HG02852 (cell line): Measurements from ENCODE around the gene HMCN2.

Experiments
- ATAC-seq: cut with Tn5 transposase; IDR thresholded peaks from one replicate; pipeline ENCODE4 v1.9.1; 2021; ENCODE audit warnings: mild to moderate bottlenecking, moderate library complexity; ENCODE audit not compliant: unreplicated experiment

Gene HMCN2

DNA sequence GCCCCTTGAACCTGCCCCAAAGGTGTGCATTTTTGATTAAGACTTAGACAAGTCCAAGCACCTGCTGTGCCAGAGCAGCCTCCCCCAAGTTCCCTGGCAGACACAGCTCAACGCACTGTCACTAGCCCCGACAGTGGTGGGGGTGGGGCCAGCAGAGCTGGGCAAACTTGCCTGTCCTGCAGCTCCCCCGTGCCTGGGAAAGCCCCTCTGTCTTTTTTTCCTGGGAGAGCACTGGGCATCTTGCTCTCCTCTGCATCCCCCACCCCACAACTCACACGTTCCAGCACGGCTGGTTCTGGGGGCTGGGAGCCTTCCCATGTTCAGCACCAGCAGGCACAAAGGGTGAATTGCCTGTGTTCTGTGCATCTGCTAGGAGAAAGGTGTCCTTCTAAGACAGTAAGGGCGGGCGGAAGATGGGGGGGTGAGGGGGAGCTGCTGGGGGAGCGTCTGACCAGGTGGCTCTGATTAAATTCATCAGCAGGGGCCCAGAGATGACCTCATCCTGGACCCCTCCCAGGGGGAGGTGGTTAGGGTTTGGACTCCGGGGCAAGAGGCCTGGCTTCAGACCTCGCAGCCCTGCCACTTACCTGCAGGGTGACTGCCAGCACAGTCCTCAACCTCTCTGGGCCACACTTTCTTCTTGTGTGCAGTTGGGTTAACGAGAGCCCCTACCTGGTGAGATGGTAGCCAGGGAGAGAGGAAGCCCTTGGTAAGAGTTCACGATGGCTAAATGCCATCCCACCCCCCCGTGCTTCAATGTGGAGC lies 23.5 kb downstream of the HMCN2 start:
- no peak for ATAC-seq

GRCh38 chr9:130289711-130290241 lies 24.2 kb downstream of the HMCN2 start:
- no peak for ATAC-seq

- no peak for ATAC-seq
These were observed 25.0 kb downstream of the HMCN2 start for GRCh38 chr9:130290291-130291181.

DNA sequence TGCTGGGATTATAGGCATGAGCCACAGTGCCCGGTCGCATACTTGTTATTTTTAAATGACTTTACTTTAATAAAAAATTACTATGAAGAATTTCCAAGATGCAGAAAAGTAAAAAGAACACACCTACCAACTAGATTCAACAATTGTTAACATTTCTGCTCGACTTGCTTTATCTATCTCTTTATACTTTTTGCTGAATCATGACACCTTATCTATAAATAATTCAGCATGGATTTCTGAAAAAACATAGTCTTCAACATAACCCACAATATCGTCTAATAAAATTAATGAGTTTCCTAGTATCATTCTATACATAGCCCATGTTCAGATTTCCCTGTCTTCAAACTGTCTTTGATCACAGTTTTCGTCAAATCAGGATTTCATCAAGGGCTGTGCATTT lies 25.9 kb downstream of the HMCN2 start:
- no peak for ATAC-seq

- ATAC-seq = no peak
These were observed 26.5 kb downstream of the HMCN2 start for GRCh38 chr9:130292106-130292505.

DNA sequence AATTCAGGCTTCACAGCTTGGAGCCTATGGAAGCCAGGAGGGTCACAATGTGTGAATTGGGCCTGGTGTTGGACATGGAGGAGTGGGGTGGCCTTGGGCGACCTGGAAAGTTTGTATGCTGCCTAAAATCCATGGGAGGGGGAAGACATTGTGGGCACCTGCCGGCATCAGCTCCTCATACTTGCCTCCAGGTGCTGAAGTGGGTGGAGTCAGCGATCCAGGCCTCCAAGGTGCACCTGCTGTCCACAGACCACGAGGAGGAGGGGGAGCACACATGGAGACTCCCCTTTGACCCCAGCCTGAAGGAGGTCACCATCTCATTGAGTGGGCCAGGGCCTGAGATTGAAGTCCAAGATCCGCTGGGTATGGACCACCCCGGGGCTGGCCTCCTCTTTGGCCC lies 29.1 kb downstream of the HMCN2 start:
- no peak for ATAC-seq

DNA sequence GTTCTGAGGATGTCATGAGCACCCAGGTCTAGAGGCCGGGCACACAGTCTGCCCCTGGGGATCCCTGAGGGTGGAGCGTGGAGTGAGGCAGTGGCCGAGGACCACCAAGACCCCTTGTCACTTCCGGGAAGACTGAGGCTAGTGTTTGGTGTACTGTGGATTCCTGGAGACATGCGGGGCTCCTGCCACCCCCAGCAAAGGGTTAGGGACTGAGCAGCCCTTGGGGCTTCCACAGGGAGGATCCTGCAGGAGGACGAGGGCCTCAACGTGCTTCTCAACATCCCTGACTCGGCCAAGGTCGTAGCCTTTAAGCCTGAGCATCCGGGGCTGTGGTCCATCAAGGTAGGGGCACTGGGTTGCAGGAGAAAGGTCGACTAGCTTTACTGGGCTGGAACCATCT lies 29.9 kb downstream of the HMCN2 start:
- ATAC-seq = no peak

- ATAC-seq = no peak
These were observed 30.6 kb downstream of the HMCN2 start for GRCh38 chr9:130295945-130296782.

DNA sequence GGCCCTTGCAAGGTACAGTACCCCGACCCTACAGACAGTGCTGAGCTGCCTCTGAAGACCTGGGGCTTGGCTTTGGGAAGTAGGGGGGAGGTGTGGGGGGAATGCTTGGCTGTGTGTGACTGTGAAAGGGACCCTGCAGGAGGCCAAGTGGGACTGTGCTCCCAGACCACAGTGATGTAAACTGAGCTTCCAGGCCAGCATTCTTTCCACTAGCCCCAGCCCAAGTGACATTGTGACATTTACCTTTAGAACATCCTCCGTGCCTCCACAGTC lies 31.2 kb downstream of the HMCN2 start:
- no peak for ATAC-seq

DNA sequence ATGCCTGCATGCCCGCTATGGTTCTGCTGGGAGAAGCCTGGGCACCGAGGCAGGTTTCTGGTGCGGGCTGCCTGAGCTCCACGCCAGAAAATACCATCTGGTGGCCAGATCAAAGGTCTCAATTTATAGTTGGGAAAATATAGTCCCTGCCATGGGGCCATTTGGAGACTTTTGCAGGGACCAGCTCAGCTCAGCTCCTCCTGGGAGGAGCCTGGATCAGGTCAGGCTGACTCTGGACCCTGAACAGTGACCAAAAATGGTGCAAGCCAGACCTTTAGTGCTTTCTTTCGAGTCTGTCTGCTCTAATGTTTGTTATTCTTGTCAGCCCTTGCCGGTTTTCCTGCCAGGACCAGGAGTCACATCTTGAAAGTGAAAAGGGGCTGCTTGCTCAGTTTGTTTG lies 31.8 kb downstream of the HMCN2 start:
- no peak for ATAC-seq

GRCh38 chr9:130298662-130299279 lies 33.2 kb downstream of the HMCN2 start:
- no peak for ATAC-seq

GRCh38 chr9:130299785-130300615 lies 34.4 kb downstream of the HMCN2 start:
- ATAC-seq = no peak

- no peak for ATAC-seq
These were observed 35.2 kb downstream of the HMCN2 start for GRCh38 chr9:130300739-130301138.

- no peak for ATAC-seq
These were observed 36.1 kb downstream of the HMCN2 start for GRCh38 chr9:130301483-130302286.

DNA sequence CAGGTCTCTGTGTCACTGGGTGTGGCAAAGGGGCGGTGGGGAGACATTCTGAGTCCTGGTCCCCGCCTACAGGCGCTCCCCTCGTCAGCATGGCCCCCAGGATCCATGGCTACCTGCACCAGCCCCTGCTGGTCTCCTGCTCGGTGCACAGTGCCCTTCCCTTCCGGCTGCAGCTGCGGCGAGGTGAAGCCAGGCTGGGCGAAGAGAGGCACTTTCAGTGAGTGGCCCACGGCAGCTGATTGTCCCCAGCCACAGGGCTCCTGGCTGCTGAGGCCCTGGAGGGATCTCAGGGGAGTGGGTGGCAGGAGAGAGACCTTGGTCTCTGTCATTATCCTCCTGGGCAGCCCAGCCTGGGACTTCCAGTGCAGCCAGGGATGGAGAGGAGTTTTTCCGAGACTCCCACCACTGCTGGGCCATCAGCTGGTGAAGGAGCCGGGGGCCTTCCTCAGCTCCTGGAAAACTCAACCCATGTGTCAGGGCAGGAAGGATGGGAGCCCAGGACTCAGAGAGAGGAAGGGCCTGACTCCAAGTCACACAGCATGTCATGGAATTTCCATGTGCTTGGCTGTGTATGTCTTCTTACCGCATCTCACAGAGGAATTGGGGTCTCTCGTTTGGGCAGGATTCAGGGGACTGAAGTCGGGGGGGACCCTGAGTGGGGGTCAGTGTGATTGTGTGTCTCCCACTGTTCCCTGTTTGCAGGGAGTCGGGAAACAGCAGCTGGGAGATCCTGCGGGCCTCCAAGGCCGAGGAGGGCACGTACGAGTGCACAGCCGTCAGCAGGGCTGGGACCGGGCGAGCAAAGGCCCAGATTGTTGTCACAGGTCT lies 37.4 kb downstream of the HMCN2 start:
- no peak for ATAC-seq

GRCh38 chr9:130303613-130304055 lies 38.1 kb downstream of the HMCN2 start:
- no peak for ATAC-seq

GRCh38 chr9:130304116-130304515 lies 38.6 kb downstream of the HMCN2 start:
- no peak for ATAC-seq

GRCh38 chr9:130304643-130305042 lies 39.1 kb downstream of the HMCN2 start:
- no peak for ATAC-seq
